K562 (cell line): ENCODE data around the gene NEDD4L.

Experiments used
- EZH2 ChIP-seq: IDR thresholded peaks from 2 replicates; pipeline ENCODE4 v1.6.1; 2012; ENCODE audit warnings: low read depth, mild to moderate bottlenecking, inconsistent platforms, low read length, borderline replicate concordance
- FOXJ3 ChIP-seq: sonication (generic); formaldehyde crosslinking; IDR thresholded peaks from 2 replicates; pipeline ENCODE4 v1.4.0; 2020; ENCODE audit warnings: mild to moderate bottlenecking, missing genetic modification reagents
- NR3C1 ChIP-seq: sonication (generic); formaldehyde crosslinking; IDR thresholded peaks from 2 replicates; pipeline ENCODE4 v1.8.1; 2022; ENCODE audit warnings: missing genetic modification reagents
- POLR2AphosphoS5 ChIP-seq: IDR thresholded peaks from 2 replicates; pipeline ENCODE4 v1.6.1; 2011; ENCODE audit warnings: mild to moderate bottlenecking, low read depth, low read length, moderate library complexity; ENCODE audit not compliant: control insufficient read depth, insufficient read depth
- SRSF1 ChIP-seq: fragments of 200-400 bp; formaldehyde crosslinking; IDR thresholded peaks from 2 replicates; pipeline ENCODE4 v1.6.1; 2017; ENCODE audit warnings: mild to moderate bottlenecking, low read depth, low read length, moderate library complexity
- TF ChIP-seq, protein P1 (sequence below): fragments of 450-650 bp; IDR thresholded peaks from 2 replicates; pipeline ENCODE4 v1.6.1; 2016; ENCODE audit warnings: mild to moderate bottlenecking, moderate library complexity
- TF ChIP-seq, protein P2 (sequence below), 3 experiments: IDR thresholded peaks in 2 of 3; conservative IDR thresholded peaks in 1 of 3; 2 replicates each; pipeline ENCODE4 v1.5.1; 2011 to 2012; ENCODE audit warnings: low read length in 3 of 3, mild to moderate bottlenecking in 3 of 3, control low read depth in 2 of 3, improper control_type of control experiment in 1 of 3, inconsistent platforms in 1 of 3, low read depth in 1 of 3, mixed read lengths in 1 of 3, moderate library complexity in 1 of 3; ENCODE audit not compliant: insufficient read depth in 2 of 3
- TF ChIP-seq, protein P3 (sequence below), 2 experiments: fragments of 450-650 bp in 1 of 2; sonication (generic) in 1 of 2; formaldehyde crosslinking in 1 of 2; IDR thresholded peaks in 1 of 2; conservative IDR thresholded peaks in 1 of 2; 2 replicates each; pipeline versions ENCODE4 v1.6.1 to v1.8.1; 2016 to 2023; ENCODE audit warnings: mild to moderate bottlenecking in 2 of 2, moderate library complexity in 2 of 2, inconsistent platforms in 1 of 2, missing genetic modification reagents in 1 of 2
- TF ChIP-seq, protein P4 (sequence below): fragments of 450-650 bp; IDR thresholded peaks from 2 replicates; pipeline ENCODE4 v1.6.1; 2018; ENCODE audit not compliant: partially characterized antibody

DNA sequence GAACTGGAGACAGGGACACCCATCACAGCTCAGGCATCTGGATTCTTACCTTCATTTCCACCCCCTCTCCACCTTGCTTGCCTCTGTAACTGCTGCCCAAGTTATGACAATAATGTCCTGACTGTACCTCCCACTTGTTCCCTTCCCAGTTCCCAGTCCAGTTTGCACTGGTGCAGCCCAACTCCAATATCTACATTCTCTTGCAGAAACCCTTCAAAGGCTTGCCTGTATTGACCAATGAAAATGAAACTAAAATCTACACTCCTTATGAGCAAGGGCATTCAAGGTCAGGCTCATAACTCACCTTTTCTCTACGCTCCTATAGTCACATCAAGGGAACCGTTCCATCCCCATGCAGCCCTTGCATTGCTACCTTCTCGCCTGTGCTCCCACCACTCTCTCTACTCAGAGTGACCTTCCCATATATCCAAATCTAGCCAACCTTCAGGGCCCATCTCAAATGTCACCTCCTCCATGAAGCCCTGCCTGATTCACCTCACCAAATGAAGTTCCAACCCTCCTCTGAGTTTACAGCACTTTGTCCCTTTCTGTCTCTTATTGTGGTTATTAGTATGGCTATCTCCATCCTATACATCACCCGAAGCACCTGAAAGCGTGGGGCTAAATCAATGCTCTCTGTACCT is 365.9 kb downstream of the NEDD4L start:
- TF ChIP-seq, protein P1, sequence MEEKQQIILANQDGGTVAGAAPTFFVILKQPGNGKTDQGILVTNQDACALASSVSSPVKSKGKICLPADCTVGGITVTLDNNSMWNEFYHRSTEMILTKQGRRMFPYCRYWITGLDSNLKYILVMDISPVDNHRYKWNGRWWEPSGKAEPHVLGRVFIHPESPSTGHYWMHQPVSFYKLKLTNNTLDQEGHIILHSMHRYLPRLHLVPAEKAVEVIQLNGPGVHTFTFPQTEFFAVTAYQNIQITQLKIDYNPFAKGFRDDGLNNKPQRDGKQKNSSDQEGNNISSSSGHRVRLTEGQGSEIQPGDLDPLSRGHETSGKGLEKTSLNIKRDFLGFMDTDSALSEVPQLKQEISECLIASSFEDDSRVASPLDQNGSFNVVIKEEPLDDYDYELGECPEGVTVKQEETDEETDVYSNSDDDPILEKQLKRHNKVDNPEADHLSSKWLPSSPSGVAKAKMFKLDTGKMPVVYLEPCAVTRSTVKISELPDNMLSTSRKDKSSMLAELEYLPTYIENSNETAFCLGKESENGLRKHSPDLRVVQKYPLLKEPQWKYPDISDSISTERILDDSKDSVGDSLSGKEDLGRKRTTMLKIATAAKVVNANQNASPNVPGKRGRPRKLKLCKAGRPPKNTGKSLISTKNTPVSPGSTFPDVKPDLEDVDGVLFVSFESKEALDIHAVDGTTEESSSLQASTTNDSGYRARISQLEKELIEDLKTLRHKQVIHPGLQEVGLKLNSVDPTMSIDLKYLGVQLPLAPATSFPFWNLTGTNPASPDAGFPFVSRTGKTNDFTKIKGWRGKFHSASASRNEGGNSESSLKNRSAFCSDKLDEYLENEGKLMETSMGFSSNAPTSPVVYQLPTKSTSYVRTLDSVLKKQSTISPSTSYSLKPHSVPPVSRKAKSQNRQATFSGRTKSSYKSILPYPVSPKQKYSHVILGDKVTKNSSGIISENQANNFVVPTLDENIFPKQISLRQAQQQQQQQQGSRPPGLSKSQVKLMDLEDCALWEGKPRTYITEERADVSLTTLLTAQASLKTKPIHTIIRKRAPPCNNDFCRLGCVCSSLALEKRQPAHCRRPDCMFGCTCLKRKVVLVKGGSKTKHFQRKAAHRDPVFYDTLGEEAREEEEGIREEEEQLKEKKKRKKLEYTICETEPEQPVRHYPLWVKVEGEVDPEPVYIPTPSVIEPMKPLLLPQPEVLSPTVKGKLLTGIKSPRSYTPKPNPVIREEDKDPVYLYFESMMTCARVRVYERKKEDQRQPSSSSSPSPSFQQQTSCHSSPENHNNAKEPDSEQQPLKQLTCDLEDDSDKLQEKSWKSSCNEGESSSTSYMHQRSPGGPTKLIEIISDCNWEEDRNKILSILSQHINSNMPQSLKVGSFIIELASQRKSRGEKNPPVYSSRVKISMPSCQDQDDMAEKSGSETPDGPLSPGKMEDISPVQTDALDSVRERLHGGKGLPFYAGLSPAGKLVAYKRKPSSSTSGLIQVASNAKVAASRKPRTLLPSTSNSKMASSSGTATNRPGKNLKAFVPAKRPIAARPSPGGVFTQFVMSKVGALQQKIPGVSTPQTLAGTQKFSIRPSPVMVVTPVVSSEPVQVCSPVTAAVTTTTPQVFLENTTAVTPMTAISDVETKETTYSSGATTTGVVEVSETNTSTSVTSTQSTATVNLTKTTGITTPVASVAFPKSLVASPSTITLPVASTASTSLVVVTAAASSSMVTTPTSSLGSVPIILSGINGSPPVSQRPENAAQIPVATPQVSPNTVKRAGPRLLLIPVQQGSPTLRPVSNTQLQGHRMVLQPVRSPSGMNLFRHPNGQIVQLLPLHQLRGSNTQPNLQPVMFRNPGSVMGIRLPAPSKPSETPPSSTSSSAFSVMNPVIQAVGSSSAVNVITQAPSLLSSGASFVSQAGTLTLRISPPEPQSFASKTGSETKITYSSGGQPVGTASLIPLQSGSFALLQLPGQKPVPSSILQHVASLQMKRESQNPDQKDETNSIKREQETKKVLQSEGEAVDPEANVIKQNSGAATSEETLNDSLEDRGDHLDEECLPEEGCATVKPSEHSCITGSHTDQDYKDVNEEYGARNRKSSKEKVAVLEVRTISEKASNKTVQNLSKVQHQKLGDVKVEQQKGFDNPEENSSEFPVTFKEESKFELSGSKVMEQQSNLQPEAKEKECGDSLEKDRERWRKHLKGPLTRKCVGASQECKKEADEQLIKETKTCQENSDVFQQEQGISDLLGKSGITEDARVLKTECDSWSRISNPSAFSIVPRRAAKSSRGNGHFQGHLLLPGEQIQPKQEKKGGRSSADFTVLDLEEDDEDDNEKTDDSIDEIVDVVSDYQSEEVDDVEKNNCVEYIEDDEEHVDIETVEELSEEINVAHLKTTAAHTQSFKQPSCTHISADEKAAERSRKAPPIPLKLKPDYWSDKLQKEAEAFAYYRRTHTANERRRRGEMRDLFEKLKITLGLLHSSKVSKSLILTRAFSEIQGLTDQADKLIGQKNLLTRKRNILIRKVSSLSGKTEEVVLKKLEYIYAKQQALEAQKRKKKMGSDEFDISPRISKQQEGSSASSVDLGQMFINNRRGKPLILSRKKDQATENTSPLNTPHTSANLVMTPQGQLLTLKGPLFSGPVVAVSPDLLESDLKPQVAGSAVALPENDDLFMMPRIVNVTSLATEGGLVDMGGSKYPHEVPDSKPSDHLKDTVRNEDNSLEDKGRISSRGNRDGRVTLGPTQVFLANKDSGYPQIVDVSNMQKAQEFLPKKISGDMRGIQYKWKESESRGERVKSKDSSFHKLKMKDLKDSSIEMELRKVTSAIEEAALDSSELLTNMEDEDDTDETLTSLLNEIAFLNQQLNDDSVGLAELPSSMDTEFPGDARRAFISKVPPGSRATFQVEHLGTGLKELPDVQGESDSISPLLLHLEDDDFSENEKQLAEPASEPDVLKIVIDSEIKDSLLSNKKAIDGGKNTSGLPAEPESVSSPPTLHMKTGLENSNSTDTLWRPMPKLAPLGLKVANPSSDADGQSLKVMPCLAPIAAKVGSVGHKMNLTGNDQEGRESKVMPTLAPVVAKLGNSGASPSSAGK: no peak
- TF ChIP-seq POLR2AphosphoS5 (no peak), NR3C1 (CRISPR knock-in tag) (no peak), EZH2 (no peak), FOXJ3 (CRISPR knock-in tag) (no peak), SRSF1 (no peak)
- TF ChIP-seq, protein P2, sequence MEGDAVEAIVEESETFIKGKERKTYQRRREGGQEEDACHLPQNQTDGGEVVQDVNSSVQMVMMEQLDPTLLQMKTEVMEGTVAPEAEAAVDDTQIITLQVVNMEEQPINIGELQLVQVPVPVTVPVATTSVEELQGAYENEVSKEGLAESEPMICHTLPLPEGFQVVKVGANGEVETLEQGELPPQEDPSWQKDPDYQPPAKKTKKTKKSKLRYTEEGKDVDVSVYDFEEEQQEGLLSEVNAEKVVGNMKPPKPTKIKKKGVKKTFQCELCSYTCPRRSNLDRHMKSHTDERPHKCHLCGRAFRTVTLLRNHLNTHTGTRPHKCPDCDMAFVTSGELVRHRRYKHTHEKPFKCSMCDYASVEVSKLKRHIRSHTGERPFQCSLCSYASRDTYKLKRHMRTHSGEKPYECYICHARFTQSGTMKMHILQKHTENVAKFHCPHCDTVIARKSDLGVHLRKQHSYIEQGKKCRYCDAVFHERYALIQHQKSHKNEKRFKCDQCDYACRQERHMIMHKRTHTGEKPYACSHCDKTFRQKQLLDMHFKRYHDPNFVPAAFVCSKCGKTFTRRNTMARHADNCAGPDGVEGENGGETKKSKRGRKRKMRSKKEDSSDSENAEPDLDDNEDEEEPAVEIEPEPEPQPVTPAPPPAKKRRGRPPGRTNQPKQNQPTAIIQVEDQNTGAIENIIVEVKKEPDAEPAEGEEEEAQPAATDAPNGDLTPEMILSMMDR (IDR thresholded peaks at IDR 0.05 in 2 of 3, conservative IDR thresholded peaks at IDR 0.05 in 1 of 3; ENCODE audit: insufficient read depth in 2 of 3, low read depth in 1 of 3, low read length in 3 of 3): no peak
- TF ChIP-seq, protein P3, sequence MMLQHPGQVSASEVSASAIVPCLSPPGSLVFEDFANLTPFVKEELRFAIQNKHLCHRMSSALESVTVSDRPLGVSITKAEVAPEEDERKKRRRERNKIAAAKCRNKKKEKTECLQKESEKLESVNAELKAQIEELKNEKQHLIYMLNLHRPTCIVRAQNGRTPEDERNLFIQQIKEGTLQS (IDR thresholded peaks at IDR 0.05): no peak
- TF ChIP-seq, protein P3 (CRISPR knock-in tag; conservative IDR thresholded peaks at IDR 0.05): no peak
- TF ChIP-seq, protein P4, sequence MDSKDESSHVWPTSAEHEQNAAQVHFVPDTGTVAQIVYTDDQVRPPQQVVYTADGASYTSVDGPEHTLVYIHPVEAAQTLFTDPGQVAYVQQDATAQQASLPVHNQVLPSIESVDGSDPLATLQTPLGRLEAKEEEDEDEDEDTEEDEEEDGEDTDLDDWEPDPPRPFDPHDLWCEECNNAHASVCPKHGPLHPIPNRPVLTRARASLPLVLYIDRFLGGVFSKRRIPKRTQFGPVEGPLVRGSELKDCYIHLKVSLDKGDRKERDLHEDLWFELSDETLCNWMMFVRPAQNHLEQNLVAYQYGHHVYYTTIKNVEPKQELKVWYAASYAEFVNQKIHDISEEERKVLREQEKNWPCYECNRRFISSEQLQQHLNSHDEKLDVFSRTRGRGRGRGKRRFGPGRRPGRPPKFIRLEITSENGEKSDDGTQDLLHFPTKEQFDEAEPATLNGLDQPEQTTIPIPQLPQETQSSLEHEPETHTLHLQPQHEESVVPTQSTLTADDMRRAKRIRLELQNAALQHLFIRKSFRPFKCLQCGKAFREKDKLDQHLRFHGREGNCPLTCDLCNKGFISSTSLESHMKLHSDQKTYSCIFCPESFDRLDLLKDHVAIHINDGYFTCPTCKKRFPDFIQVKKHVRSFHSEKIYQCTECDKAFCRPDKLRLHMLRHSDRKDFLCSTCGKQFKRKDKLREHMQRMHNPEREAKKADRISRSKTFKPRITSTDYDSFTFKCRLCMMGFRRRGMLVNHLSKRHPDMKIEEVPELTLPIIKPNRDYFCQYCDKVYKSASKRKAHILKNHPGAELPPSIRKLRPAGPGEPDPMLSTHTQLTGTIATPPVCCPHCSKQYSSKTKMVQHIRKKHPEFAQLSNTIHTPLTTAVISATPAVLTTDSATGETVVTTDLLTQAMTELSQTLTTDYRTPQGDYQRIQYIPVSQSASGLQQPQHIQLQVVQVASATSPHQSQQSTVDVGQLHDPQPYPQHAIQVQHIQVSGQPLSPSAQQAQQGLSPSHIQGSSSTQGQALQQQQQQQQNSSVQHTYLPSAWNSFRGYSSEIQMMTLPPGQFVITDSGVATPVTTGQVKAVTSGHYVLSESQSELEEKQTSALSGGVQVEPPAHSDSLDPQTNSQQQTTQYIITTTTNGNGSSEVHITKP: no peak
